Measurements from ENCODE around the gene IFT27. TPM values are rescaled to one million over a fixed set of nuclear protein-coding genes. Genes with fewer than 3 reads are reported as not detected.
A peak's percentile ranks its signal among the peaks of the same experiment; 100 is the strongest.
"Not testable (repeated sequence)": the region's sequence is repeated elsewhere in the genome, so short reads cannot be mapped to it uniquely, and the experiment has no call there.

The IFT27 gene
- total RNA-seq, 6 experiments from 2014 or later: 14.4 to 22.0 (median 17.5) TPM

DNA sequence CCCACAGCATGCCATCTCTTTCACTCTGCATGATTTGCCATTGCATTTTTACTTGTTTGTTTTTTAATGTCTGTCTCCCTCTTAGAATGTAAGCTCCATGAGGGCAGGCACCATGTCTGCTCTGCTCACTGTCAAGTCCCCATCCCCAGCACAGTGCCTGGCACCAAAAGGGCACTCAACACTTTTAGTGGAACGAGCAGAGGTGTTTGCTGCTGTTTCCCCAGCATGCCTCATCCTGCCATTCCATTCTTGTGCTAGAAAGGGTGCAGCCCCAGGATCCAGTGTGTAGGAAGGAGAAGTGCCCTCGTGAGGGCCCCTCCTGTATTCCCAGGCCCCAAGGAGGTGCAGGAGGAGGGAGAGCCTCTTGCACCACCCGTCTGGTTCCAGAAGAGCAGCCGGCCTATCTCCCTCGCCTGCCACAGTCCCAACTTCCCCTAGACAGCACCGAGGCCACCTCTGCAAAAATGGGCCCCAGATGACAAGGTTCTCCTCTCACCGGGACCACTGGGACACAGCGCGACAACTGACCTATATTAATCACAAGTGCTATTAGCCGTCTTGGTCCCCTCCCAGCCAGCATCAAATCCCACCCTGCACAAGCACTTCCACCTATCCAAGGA, 39.1 kb downstream of the IFT27 start:
- TF ChIP-seq, protein P1, sequence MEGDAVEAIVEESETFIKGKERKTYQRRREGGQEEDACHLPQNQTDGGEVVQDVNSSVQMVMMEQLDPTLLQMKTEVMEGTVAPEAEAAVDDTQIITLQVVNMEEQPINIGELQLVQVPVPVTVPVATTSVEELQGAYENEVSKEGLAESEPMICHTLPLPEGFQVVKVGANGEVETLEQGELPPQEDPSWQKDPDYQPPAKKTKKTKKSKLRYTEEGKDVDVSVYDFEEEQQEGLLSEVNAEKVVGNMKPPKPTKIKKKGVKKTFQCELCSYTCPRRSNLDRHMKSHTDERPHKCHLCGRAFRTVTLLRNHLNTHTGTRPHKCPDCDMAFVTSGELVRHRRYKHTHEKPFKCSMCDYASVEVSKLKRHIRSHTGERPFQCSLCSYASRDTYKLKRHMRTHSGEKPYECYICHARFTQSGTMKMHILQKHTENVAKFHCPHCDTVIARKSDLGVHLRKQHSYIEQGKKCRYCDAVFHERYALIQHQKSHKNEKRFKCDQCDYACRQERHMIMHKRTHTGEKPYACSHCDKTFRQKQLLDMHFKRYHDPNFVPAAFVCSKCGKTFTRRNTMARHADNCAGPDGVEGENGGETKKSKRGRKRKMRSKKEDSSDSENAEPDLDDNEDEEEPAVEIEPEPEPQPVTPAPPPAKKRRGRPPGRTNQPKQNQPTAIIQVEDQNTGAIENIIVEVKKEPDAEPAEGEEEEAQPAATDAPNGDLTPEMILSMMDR (IDR thresholded peaks at IDR 0.05): no peak
- no peak overlapping the region for H3K27ac Mint-ChIP-seq
- 0 out of 2 replicates have a peak, but pooled peaks cover 5% of the 10 kb centered on the region for H3K4me1 Mint-ChIP-seq (ENCODE audit: low read depth)
- H3K36me3 Mint-ChIP-seq (ENCODE audit: low read depth): no peaks in the 10 kb centered on the region
- H3K4me3 Mint-ChIP-seq: no peak overlapping the region
- no peak for DNase-seq
- H3K9me3 Mint-ChIP-seq: peaks cover 5% of the 10 kb centered on the region
- H3K27me3 Mint-ChIP-seq (ENCODE audit: insufficient read depth): peaks cover 46% of the 10 kb centered on the region

DNA sequence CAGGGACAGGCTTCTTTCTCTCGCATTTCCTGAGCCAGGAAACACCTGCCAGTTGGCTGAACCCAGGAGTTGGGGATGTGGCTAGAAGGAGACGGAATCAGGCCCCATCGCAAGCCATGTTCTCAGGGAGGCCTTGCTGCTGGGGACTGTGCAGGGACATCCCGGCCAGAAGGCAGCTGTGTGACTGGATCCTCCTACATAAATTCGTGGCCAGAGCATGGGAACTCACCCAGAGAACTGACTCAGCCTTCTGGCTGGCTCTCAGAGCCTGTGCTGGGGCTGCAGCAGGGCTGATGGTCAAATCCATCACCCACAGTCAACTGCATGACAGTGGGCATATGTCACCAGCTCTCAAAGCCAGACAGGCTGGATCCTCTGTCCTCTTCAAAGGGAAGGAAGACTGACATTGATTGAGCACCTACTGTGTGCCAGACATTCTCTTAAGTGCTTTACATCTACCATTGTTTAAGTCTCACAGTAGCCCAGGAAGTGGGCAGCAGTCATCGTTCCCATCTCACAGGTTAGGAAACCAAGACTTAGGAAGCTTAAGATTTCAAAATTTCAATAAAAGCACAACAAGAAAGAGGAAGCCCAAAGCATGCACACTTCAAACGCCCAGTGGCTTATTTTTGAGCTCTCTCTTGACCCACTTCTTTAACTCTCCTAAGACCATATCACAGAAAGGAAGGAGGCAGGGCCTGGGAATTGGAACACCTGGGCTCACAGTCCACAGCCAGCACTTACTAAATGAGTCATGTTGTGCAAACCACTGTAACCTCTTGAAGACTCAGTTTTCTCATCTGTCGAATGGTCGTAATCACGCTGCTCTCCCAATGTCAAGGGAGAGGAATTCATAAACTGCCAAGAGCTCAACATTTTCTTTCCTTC, 41.5 kb downstream of the IFT27 start:
- DNase-seq: peak; percentile 48
- no peak overlapping the region; the same call in 1 of the 2 replicates for H3K27ac Mint-ChIP-seq
- TF ChIP-seq, protein P1 (IDR thresholded peaks at IDR 0.05): no peak
- no peak overlapping the region for H3K4me3 Mint-ChIP-seq
- H3K9me3 Mint-ChIP-seq: peaks cover 5% of the 10 kb centered on the region
- peaks cover 37% of the 10 kb centered on the region for H3K27me3 Mint-ChIP-seq (ENCODE audit: insufficient read depth)
- H3K36me3 Mint-ChIP-seq (ENCODE audit: low read depth): no peaks in the 10 kb centered on the region
- 0 out of 2 replicates have a peak, but pooled peaks cover 5% of the 10 kb centered on the region for H3K4me1 Mint-ChIP-seq (ENCODE audit: low read depth)

GRCh38 chr22:36733271-36733670, 42.6 kb downstream of the IFT27 start:
- H3K36me3 Mint-ChIP-seq (ENCODE audit: low read depth): no peaks in the 10 kb centered on the region
- 0 out of 2 replicates have a peak, but pooled peaks cover 5% of the 10 kb centered on the region for H3K4me1 Mint-ChIP-seq (ENCODE audit: low read depth)
- TF ChIP-seq, protein P1 (IDR thresholded peaks at IDR 0.05): no peak
- H3K27me3 Mint-ChIP-seq (ENCODE audit: insufficient read depth): peaks cover 34% of the 10 kb centered on the region
- no peak overlapping the region for H3K27ac Mint-ChIP-seq
- no peaks in the 10 kb centered on the region for H3K9me3 Mint-ChIP-seq
- DNase-seq: no peak
- H3K4me3 Mint-ChIP-seq: no peak overlapping the region

GRCh38 chr22:36732609-36733008, 43.3 kb downstream of the IFT27 start:
- Mint-ChIP-seq H3K27ac (no peak overlapping the region), H3K4me1 (ENCODE audit: low read depth) (0 out of 2 replicates have a peak, but pooled peaks cover 5% of the 10 kb centered on the region), H3K9me3 (no peaks in the 10 kb centered on the region), H3K36me3 (ENCODE audit: low read depth) (no peaks in the 10 kb centered on the region), H3K4me3 (no peak overlapping the region), H3K27me3 (ENCODE audit: insufficient read depth) (peaks cover 31% of the 10 kb centered on the region)
- DNase-seq: no peak
- TF ChIP-seq, protein P1 (IDR thresholded peaks at IDR 0.05): no peak

- Mint-ChIP-seq H3K27ac (no peak overlapping the region), H3K4me1 (ENCODE audit: low read depth) (0 out of 2 replicates have a peak, but pooled peaks cover 5% of the 10 kb centered on the region), H3K36me3 (ENCODE audit: low read depth) (no peaks in the 10 kb centered on the region), H3K4me3 (no peak overlapping the region), H3K9me3 (no peaks in the 10 kb centered on the region), H3K27me3 (ENCODE audit: insufficient read depth) (peaks cover 25% of the 10 kb centered on the region)
- DNase-seq: no peak
- TF ChIP-seq, protein P1 (IDR thresholded peaks at IDR 0.05): no peak
These were observed 44.0 kb downstream of the IFT27 start for GRCh38 chr22:36731916-36732315.

DNA sequence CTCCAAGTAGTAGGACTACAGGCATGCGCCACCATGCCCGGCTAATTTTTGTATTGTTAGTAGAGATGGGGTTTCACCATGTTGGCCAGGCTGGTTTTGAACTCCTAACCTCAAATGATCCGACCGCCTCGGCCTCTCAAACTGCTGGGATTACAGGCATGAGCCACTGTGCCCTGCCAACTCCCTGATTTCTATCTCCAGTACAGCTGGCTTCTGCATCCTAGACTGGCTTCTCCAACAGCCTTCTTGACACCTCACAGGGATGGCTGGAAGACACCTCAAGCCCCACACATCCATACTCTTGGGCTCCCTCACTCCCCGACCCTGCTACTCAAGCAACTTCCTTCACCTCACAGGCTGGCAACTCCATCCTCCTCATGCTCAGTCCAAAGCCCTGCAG, 44.6 kb downstream of the IFT27 start:
- not testable (repeated sequence) for DNase-seq; H3K4me1 Mint-ChIP-seq (ENCODE audit: low read depth); H3K9me3 Mint-ChIP-seq; H3K36me3 Mint-ChIP-seq (ENCODE audit: low read depth); H3K4me3 Mint-ChIP-seq; H3K27ac Mint-ChIP-seq
- peaks cover 20% of the 10 kb centered on the region for H3K27me3 Mint-ChIP-seq (ENCODE audit: insufficient read depth)
